ENCODE results near the gene ACOT9.
"Not testable (repeated sequence)": the region's sequence is repeated elsewhere in the genome, so short reads cannot be mapped to it uniquely, and the experiment has no call there.

ACOT9 gene

DNA sequence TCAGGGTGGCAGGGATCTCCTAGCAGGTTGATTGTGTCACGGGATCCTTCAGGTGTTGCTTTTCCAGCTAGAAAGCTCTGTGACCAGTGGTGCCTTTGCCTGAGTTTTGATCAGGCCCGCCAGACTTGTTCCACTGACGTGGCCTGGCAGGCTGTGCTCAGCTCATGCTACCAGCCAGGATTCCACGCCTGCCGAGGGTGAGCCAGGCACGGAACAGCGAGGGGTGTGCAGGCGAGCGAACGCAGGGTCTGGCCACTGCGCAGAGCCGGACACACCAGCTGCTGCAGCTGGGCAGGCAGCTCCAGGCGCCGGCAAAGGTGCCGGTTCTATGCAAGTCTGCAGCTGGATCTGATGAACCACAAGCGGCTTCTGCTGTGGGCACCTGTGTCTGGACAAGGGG is 22.8 kb upstream of the ACOT9 start:
- DNase-seq (ENCODE audit: low read depth in 2 of 2): no peak

DNA sequence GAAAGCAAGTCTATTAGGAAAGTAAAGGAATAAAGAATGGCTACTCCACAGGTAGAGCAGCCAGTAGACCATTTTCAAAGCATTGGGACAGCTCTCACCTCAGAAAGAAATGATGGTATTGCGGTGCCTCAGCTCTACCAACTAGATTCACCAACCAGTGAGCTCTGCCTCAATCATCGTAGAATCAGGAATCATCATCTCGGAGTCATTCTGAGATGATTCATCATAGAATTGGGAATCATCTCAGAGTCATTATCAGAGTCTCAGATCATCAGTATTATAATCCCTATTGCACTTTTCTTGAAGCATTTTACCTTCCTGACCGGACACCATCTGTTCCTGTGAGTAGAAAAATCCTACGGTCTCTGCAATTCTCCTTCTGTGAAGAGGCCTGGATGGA is 22.4 kb upstream of the ACOT9 start:
- no peak for DNase-seq (ENCODE audit: low read depth in 2 of 2)

GRCh38 chrX:23764188-23764984 is 21.3 kb upstream of the ACOT9 start:
- no peak for DNase-seq (ENCODE audit: low read depth in 2 of 2)

GRCh38 chrX:23759821-23760220 is 16.7 kb upstream of the ACOT9 start:
- no peak for DNase-seq (ENCODE audit: low read depth in 2 of 2)

- peak; percentile 16 to 33 for DNase-seq (ENCODE audit: low read depth in 2 of 2)
Measured at GRCh38 chrX:23756165-23756564, 13.1 kb upstream of the ACOT9 start.

- DNase-seq (ENCODE audit: low read depth in 2 of 2): no peak
Measured at GRCh38 chrX:23754664-23755063, 11.6 kb upstream of the ACOT9 start.

DNA sequence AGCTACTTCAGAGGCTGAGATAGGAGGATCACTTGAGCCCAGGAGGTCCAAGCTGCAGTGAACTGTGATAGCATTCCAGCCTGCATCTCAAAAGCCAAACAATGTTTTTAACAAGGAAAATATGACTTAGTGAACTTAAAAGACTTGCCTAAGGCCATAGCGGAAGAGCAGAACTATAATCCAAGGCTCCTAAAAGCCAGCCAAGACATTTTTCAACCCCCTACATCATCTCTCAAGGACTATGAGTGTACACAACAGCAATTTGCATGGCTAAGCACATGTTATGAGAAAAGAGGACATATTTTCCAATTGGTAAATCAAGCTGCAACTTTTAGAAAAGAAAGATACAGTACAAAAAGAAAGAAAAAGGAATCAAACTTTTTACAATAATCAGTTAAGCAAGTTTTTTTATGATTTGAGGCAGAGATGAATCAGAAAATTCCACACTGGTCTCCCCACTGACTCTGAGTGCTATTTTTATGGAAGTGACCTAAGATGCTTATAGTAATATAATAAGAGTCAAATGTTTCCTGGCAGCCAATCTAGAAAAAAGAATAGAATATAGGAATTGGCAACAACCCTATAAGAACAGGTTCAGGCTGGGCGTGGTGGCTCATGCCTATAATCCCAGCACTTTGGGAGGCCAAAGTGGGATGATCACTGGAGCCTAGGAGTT is 9.8 kb upstream of the ACOT9 start:
- DNase-seq (ENCODE audit: low read depth in 2 of 2): no peak

DNA sequence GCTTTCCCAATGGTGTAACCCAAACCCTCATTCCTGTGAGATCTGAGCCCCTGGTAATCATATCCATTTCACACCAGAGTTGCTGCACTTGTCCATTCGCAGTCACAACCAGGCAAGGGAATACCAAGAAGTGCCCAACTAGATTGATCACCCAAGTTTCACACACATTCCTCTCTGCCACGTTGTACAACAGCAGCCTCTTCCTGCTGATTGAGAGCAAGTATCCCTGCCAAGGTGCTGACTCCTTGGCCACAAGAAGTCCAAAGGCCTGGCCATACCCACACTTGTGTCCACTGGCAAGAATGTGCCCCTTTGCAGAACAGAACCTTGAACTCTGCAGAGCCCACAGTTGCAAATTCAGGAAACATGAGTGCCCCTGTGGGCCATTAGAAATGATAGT is 6.5 kb upstream of the ACOT9 start:
- no peak for DNase-seq (ENCODE audit: low read depth in 2 of 2)

GRCh38 chrX:23749129-23749528 is 6.1 kb upstream of the ACOT9 start:
- no peak for DNase-seq (ENCODE audit: low read depth in 2 of 2)

DNA sequence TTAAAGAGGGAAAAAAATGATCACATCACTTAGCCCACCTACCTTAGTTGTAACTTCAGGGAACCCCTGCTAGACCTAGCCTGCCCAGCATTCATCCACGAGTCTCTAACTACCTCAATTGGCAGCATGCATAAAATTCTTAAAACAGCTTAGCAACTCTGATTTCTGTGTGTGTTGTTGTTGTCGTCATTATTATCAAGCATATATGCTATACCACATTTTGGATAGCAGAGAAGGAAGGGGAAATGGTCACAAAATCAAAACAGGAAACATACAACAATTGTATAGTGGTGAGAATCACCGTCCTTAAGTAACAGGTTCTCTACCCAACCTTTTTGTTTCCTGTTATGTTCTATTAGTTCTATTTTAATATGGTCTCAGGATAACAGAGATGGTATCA is 2.7 kb upstream of the ACOT9 start:
- DNase-seq (ENCODE audit: low read depth in 2 of 2): no peak

- not testable (repeated sequence) for DNase-seq (ENCODE audit: low read depth in 2 of 2)
Measured at GRCh38 chrX:23743623-23743971, 521 bp upstream of the ACOT9 start.

DNA sequence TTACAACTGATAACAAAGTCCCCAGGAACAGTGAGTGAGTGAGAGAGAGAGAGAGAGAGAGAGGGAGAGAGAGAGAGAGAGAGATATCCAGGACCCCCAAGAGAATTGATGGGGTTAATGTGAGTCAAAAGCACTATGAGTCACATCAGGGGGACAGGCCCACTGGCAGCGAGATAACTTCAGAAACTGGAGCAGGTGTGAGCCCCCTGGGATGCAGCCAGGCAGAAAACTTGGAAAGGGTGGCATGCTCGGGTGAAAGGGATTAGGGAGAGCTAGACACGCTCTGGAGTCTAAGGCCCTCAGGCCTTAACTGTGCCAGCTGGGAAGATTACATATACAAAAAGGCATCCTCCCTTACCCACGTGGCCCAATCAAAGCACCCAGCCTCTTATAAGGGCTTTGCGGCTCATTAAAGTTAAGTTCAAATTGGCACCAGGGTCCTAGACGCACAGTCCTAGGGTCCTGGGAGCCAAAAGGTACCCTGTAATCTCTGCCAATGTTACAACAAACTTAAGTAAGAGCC is 841 bp downstream of the ACOT9 start:
- no peak for DNase-seq (ENCODE audit: low read depth in 2 of 2)

- DNase-seq (ENCODE audit: low read depth in 2 of 2): no peak
Measured at GRCh38 chrX:23737413-23737812, 5.7 kb downstream of the ACOT9 start.

DNA sequence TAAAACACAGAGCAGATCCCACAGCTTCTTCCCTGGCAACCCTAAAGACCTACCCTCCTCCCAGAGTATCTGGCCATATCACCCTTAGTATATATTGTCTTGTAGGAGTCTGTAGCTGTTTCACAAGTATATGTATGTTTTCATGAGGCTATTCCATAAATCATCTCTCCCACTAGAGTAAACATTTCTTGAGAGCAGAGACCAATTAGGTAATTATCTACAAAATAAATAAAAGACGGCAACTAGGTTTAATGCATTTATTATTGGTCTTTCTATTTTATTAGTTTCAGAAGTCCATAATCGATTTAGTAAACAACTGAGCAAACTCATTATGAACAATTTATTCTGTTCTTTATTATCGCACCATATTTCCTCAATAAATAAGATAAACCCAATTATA is 7.0 kb downstream of the ACOT9 start:
- no peak for DNase-seq (ENCODE audit: low read depth in 2 of 2)

- no peak for DNase-seq (ENCODE audit: low read depth in 2 of 2)
Measured at GRCh38 chrX:23732704-23733103, 10.4 kb downstream of the ACOT9 start.

DNA sequence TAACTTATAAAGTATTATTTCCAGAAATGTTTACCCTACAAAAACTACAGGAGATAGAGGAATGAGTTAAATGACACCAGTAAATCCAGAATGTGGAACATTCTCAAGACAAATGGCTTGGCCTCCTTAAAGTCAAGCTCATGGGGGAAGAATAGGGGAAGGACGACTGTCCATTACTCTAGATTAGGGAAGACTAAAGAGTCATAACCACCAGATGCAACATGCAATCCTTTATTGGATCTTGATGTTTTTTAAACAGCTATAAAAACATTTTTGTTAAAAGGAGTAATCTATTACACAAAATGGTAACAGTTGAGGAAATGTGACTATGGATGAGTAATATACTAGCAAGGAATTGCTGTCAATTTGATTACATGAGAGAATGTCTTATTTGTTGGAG is 11.1 kb downstream of the ACOT9 start:
- DNase-seq (ENCODE audit: low read depth in 2 of 2): no peak

DNA sequence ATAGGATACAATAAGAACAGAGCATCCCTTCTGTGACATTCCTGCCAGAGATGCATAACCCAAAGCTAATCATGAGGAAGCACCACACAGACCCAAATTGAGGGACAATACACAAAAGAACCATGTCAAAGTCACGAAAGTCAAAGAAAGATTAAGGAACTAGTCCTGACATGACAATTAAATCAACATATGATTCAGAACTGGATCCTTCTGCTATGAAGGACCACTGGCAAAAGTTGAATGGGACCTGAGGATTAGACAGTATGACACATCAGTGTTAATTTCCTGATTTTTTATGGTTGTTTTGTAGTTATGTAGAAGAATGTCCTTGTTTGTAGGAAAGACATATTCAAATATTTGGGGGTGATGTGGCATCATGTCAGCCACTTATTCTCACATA is 13.9 kb downstream of the ACOT9 start:
- no peak for DNase-seq (ENCODE audit: low read depth in 2 of 2)

- DNase-seq (ENCODE audit: low read depth in 2 of 2): no peak
Measured at GRCh38 chrX:23727206-23727605, 15.9 kb downstream of the ACOT9 start.

DNA sequence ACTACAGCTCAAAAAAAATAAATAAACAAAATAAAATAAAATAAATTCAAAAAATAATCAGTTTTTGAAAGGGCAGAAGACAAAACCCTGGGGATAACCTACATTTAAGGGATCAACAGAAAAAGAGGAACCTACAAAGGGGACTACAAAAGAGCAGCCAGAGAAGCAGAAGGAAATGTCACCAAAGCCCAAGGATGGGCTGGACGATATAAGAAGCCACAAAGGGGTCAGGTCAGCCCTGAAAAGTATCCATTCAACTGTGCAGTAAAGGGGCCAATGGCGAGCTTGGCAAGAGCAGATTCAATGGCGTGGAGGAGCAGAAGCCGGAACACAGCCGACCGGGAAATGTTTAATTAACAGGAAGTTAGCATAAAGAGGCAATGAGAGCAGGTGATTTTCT is 16.9 kb downstream of the ACOT9 start:
- no peak for DNase-seq (ENCODE audit: low read depth in 2 of 2)

GRCh38 chrX:23720117-23720677 is 22.9 kb downstream of the ACOT9 start:
- DNase-seq (ENCODE audit: low read depth in 2 of 2): no peak

DNA sequence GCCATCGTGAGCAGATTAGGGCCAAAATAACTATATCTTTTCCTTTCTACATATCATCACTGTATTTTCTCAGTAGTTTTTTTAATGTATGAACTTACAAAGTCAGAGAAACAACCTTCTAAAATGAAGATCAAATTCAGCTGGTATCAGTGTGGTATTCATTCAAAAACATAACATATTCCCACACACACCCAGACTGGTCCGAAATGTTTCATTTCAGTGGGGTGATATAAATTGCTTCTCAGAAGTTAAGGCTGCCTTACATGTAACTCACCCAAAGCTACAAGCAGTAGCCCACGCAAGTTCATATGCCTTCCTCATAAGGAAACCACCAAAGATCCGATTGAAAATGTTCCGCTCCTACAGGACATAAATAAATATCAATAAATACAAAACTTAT is 37.8 kb downstream of the ACOT9 start:
- no peak for DNase-seq (ENCODE audit: low read depth in 2 of 2)

- DNase-seq (ENCODE audit: low read depth in 2 of 2): no peak
Measured at GRCh38 chrX:23704673-23705206, 38.3 kb downstream of the ACOT9 start.
